SK-N-DZ (cell line): ENCODE data around the gene USP32.
"Not testable (repeated sequence)": the region's sequence is repeated elsewhere in the genome, so short reads cannot be mapped to it uniquely, and the experiment has no call there.

Experiments
- DNase-seq: peaks from one replicate; pipeline ENCODE4 v3.0.0-alpha.2; 2015; ENCODE audit warnings: low spot score

The USP32 gene

GRCh38 chr17:60378187-60378586, 13.7 kb downstream of the USP32 start:
- DNase-seq, result not testable (repeated sequence)

- no peak for DNase-seq
Measured at GRCh38 chr17:60372790-60373483, 19.0 kb downstream of the USP32 start.

- no peak for DNase-seq
Measured at GRCh38 chr17:60371818-60372510, 20.0 kb downstream of the USP32 start.

GRCh38 chr17:60371416-60371815, 20.5 kb downstream of the USP32 start:
- DNase-seq, result no peak

- no peak for DNase-seq
Measured at GRCh38 chr17:60369727-60370126, 22.2 kb downstream of the USP32 start.

GRCh38 chr17:60363700-60364405, 28.1 kb downstream of the USP32 start:
- DNase-seq, result no peak

GRCh38 chr17:60362329-60362728, 29.6 kb downstream of the USP32 start:
- no peak for DNase-seq

GRCh38 chr17:60361889-60362288, 30.0 kb downstream of the USP32 start:
- DNase-seq, result no peak

- no peak for DNase-seq
Measured at GRCh38 chr17:60359415-60359814, 32.5 kb downstream of the USP32 start.

- DNase-seq, result no peak
Measured at GRCh38 chr17:60358606-60359225, 33.2 kb downstream of the USP32 start.

GRCh38 chr17:60356940-60357339, 35.0 kb downstream of the USP32 start:
- no peak for DNase-seq

- no peak for DNase-seq
Measured at GRCh38 chr17:60355663-60356594, 36.0 kb downstream of the USP32 start.

GRCh38 chr17:60354223-60354622, 37.7 kb downstream of the USP32 start:
- DNase-seq, result no peak

GRCh38 chr17:60353773-60354172, 38.2 kb downstream of the USP32 start:
- DNase-seq, result no peak

GRCh38 chr17:60352569-60352968, 39.4 kb downstream of the USP32 start:
- no peak for DNase-seq

- DNase-seq, result no peak
Measured at GRCh38 chr17:60352071-60352470, 39.9 kb downstream of the USP32 start.

GRCh38 chr17:60351012-60351695, 40.8 kb downstream of the USP32 start:
- no peak for DNase-seq

GRCh38 chr17:60348616-60349015, 43.3 kb downstream of the USP32 start:
- no peak for DNase-seq

GRCh38 chr17:60345233-60345632, 46.7 kb downstream of the USP32 start:
- no peak for DNase-seq

- DNase-seq, result not testable (repeated sequence)
Measured at GRCh38 chr17:60342492-60342891, 49.4 kb downstream of the USP32 start.
